ENCODE measurements around the gene CPHXL. TPM values are rescaled to one million over a fixed set of nuclear protein-coding genes. Genes with fewer than 3 reads are reported as not detected.

The CPHXL gene
- not detected for total RNA-seq

- intact Hi-C loops (cut with DNase I; ENCODE audit: low total_unique reads): no loop called here
- 90% methylated on average over 5 of the region's 5 CpGs for WGBS, 2 donors
- no peak within 1 kb of the TSS for H3K4me3 ChIP-seq (ENCODE audit: low read depth, poor library complexity, severe bottlenecking)
- DNase-seq (ENCODE audit: low spot score in 2 of 2): no peak
- no peak for TF ChIP-seq POLR2A (IDR thresholded peaks at IDR 0.05)
- TF ChIP-seq, protein P1, sequence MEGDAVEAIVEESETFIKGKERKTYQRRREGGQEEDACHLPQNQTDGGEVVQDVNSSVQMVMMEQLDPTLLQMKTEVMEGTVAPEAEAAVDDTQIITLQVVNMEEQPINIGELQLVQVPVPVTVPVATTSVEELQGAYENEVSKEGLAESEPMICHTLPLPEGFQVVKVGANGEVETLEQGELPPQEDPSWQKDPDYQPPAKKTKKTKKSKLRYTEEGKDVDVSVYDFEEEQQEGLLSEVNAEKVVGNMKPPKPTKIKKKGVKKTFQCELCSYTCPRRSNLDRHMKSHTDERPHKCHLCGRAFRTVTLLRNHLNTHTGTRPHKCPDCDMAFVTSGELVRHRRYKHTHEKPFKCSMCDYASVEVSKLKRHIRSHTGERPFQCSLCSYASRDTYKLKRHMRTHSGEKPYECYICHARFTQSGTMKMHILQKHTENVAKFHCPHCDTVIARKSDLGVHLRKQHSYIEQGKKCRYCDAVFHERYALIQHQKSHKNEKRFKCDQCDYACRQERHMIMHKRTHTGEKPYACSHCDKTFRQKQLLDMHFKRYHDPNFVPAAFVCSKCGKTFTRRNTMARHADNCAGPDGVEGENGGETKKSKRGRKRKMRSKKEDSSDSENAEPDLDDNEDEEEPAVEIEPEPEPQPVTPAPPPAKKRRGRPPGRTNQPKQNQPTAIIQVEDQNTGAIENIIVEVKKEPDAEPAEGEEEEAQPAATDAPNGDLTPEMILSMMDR (IDR thresholded peaks at IDR 0.05): no peak
These were observed at the start of gene CPHXL for GRCh38 chr16:75726390-75726789. CPHXL (minus strand) TSS chr16:75726490; CDS start chr16:75726442, 48 bp downstream.

DNA sequence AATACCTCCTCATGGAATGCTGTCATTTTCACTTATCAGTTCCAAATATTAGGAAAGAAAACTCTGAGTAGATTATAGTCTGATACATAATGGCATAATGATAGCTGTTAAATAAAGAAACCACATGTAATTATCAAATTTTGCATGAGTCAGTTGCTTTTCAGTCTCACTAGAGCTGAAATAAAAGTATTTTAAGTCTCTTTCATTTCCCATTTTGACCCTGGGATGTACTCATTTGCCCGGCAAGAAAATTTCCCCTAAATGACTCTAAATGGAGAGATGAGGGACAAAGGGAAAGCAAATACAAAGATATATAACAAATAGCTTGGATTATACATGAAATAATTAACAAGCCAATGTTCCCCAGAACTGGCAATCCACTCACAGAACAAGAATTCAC, 47.9 kb upstream of the CPHXL start:
- no peak for DNase-seq (ENCODE audit: low spot score in 2 of 2)
- intact Hi-C loops (cut with DNase I; ENCODE audit: low total_unique reads): no loop called here
- WGBS, 2 donors: 65 to 66% methylated on average over 1 of the region's 1 CpG
- H3K4me3 ChIP-seq (ENCODE audit: low read depth, poor library complexity, severe bottlenecking): no peak overlapping the region
- TF ChIP-seq, protein P1 (IDR thresholded peaks at IDR 0.05): no peak
- no peak for TF ChIP-seq POLR2A (IDR thresholded peaks at IDR 0.05)

- TF ChIP-seq POLR2A (IDR thresholded peaks at IDR 0.05): no peak
- TF ChIP-seq, protein P1 (IDR thresholded peaks at IDR 0.05): no peak
- no peak for DNase-seq (ENCODE audit: low spot score in 2 of 2)
- intact Hi-C loops (cut with DNase I; ENCODE audit: low total_unique reads): no loop called here
- no peak overlapping the region for H3K4me3 ChIP-seq (ENCODE audit: low read depth, poor library complexity, severe bottlenecking)
These were observed 43.8 kb upstream of the CPHXL start for GRCh38 chr16:75770051-75770450.

DNA sequence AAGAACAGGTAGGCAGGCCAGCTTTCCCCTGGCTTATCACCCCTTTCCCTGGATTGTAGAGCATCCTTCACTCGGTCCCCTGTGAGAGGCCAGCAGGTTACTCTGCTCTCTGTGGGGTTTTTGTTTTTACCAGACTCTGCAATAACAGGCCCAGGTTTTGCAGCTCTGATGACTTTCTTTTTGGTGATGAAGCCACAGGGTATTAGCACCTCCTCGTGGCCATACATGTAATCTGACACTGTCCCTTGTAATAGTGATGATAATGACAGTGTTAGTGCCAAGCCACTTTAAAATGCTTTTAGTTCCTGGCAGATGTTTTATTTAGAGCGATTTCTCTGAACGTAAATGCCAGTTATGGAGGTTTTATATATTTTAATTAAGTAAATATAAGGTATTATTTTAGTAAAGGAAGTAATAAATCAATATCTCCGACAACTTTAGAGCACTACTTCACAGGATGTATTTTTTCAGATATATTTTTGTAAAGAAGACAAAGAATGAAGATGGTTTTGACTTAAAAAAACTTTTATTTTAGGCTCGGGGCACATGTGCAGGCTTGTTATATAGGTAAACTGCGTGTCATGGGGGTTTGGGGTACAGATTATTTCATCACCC, 38.0 kb upstream of the CPHXL start:
- intact Hi-C loops (cut with DNase I; ENCODE audit: low total_unique reads): loop anchor here (10.0 kb wide), 2 partner anchors 119 to 569 kb away; partner anchors contain the start of genes KARS1 and TERF2IP
- DNase-seq (ENCODE audit: low spot score in 2 of 2): peak in 1 of 2 donors; percentile 45
- no peak for TF ChIP-seq POLR2A (IDR thresholded peaks at IDR 0.05)
- TF ChIP-seq, protein P1 (IDR thresholded peaks at IDR 0.05): no peak
- no peak overlapping the region for H3K4me3 ChIP-seq (ENCODE audit: low read depth, poor library complexity, severe bottlenecking)
- WGBS, 2 donors: 21 to 25% methylated on average over 7 of the region's 7 CpGs

DNA sequence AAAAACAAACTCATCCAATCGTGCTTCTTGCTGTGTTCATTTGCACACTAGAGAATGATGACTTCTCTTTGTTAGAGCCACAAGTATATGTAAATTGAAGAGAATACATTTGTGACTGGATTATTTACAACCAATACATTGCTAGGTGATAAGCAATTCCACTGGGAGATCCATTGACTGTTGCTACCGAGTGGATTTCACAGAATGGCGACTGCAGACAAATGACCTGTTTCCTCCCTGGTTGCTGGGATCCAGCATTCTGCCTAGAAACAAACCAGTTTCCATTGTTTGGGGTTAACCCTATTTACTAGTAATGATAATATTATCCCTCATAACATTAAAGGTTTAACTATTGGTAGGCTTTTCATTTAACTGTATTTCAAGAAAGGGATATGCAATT, 36.9 kb upstream of the CPHXL start:
- no peak overlapping the region for H3K4me3 ChIP-seq (ENCODE audit: low read depth, poor library complexity, severe bottlenecking)
- 81 to 83% methylated on average over 3 of the region's 3 CpGs for WGBS, 2 donors
- TF ChIP-seq, protein P1 (IDR thresholded peaks at IDR 0.05): no peak
- TF ChIP-seq POLR2A (IDR thresholded peaks at IDR 0.05): no peak
- no peak for DNase-seq (ENCODE audit: low spot score in 2 of 2)
- intact Hi-C loops (cut with DNase I; ENCODE audit: low total_unique reads): loop anchor here (2.0 to 10.0 kb wide), 3 partner anchors 118 to 568 kb away; partner anchors contain the start of genes KARS1 and TERF2IP

- TF ChIP-seq, protein P1 (IDR thresholded peaks at IDR 0.05): no peak
- TF ChIP-seq POLR2A (IDR thresholded peaks at IDR 0.05): no peak
- WGBS, 2 donors: 79 to 82% methylated on average over 2 of the region's 2 CpGs
- no peak for DNase-seq (ENCODE audit: low spot score in 2 of 2)
- intact Hi-C loops (cut with DNase I; ENCODE audit: low total_unique reads): loop anchor here (2.0 to 10.0 kb wide), 3 partner anchors 118 to 568 kb away; partner anchors contain the start of genes KARS1 and TERF2IP
- H3K4me3 ChIP-seq (ENCODE audit: low read depth, poor library complexity, severe bottlenecking): no peak overlapping the region
These were observed 36.5 kb upstream of the CPHXL start for GRCh38 chr16:75762746-75763145.
